Activated T-helper 9 cell treated with anti-CD3 and anti-CD28 coated beads, Interleukin-2, amount 50 U/mL, for 16 hours (primary cell): ENCODE measurements around the gene DUOX2.
"Not testable (repeated sequence)": the region's sequence is repeated elsewhere in the genome, so short reads cannot be mapped to it uniquely, and the experiment has no call there.

Experiments used
- DNase-seq: peaks from one replicate; pipeline ENCODE4 v3.0.0-alpha.2; 2020; ENCODE audit warnings: low read depth

The DUOX2 gene

DNA sequence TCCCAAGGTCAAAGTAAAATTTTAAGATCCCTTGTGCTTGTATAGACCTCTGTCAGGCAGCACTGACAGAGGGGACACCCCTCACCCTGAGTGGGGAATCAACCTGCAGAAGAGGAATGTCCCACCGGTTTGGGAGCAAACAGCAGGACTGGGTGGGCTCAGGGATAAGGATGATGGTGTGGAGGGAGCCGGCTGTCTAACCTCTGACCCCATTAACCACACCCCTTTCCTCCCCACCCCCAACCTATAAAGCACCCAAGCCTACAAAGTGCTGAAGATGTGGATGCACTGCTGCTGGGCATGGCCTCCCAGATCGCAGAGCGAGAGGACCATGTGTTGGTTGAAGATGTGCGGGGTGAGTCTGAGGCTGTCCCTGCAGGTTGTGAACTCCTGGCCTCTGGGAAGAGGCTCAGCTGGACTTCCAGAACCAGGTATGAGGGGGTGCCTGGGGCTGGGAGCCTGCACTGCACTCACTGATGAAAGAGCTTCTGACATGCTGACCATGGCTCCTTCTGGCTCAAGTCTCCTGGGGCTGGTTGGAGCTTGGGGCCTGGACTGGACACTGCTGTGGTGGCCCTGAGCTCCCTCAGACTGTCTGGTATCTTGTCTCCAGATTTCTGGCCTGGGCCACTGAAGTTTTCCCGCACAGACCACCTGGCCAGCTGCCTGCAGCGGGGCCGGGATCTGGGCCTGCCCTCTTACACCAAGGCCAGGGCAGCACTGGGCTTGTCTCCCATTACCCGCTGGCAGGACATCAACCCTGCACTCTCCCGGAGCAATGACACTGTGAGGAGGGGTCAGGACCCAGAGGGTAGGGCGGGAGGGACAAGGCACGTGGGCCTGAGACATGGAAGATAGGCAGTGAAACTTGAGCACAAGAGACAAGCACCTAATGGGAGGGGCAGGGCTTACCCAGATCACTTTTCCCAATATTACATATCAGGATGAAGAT is 25.1 kb upstream of the DUOX2 start:
- DNase-seq = no peak

DNA sequence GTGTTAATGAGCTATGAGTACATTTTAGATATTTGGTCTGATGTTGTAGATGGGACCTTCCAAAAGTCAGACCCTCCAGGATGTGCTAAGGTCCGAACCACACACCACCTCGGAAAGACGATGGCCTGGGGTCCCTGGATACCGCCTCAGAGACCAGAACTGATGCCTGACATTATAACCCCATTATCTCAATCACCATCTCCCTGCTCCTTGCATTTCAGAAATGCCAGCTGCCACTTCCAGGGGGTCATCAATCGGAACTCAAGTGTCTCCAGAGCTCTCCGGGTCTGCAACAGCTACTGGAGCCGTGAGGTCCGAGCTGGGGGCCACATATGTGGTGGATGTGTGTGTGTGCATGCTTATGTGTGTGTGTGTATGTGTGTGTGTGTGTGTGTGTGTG is 23.7 kb upstream of the DUOX2 start:
- no peak for DNase-seq

DNA sequence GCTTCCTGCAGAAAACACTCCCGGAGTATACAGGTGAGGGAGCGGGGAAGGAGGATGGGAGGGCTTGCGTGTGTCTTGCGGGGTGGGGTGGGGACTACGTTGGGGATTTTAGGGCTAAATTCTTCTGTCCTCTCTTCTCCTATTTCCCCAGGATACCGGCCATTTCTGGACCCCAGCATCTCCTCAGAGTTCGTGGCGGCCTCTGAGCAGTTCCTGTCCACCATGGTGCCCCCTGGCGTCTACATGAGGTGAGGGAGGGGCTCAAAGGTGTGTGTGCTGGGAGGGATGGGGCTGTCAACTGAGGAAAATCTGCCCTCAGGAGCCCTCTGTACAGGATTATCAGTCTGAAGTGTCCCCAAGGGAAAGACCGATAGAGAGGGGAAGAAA is 22.4 kb upstream of the DUOX2 start:
- no peak for DNase-seq

DNA sequence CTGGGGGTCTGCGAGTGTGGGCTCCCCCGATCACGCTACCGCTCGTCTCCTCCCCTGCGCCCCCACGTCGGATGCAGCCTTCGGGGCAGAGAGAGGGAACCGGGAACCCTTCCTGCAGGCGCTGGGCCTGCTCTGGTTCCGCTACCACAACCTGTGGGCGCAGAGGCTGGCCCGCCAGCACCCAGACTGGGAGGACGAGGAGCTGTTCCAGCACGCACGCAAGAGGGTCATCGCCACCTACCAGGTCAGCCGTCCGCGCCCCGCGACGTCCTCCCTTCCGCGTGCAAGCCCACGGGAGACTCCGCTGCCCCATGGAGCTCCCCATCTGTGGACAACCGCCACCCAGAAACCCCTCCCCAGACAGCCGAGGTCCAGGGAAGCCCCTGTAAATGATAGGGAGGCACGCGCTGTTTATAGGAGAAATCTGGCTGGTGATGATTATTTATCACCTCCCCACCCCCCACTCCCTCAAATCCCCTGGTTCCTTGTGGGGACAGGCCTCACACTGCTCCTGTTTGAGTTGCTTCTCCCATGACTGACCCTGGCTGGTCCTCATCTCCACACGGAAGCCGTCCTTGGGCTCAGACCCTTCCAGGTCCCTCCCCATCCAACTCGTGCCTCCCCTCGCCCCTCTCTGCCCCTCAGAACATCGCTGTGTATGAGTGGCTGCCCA is 21.9 kb upstream of the DUOX2 start:
- DNase-seq = not testable (repeated sequence)

DNA sequence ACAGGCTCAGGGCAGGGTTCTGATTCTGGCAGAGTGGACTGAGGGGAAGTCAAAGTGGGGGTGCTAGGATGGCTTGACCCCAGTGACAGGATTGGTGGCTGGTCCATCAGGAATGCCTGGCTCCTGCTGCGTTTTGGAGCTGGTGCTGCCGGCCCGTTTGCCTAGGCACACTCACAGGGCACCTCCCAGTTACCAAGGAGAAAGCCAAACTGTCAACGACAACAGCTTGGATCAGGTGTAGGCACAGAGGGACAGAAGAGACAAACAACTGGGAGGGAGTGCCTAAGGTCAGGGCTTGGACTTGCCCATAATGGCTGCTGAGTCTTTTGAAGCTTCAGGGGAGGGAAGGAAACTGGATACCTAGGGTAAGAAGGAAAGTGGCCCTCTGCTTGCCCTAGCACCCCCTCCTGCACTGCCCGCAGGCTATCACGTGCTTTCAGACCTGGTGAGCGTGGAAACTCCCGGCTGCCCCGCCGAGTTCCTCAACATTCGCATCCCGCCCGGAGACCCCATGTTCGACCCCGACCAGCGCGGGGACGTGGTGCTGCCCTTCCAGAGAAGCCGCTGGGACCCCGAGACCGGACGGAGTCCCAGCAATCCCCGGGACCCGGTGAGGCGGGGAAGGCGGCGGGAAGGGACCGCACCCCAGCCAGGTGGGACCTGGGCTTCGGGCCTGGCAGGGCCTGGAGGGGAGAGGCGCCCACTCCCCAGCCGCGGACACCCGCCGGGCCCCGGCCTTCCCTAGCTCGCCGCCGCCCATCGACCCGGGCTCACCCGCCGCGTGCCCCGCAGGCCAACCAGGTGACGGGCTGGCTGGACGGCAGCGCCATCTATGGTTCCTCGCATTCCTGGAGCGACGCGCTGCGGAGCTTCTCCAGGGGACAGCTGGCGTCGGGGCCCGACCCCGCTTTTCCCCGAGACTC is 21.0 kb upstream of the DUOX2 start:
- DNase-seq = no peak

DNA sequence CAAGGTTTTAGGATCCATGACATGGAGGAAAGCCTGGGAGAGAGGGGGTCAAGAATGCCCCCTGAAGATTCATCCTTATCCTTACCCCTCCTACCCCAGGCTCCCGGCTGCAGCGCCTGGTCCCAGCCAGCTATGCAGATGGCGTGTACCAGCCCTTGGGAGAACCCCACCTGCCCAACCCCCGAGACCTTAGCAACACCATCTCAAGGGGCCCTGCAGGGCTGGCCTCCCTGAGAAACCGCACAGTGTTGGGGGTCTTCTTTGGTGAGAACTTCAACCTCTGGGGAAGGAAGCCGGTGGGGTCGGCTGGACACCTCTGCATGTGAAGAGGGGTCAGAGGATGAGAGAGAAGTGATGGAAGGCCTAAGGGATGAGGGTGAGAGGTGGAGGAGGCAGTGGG is 20.1 kb upstream of the DUOX2 start:
- DNase-seq = no peak

DNA sequence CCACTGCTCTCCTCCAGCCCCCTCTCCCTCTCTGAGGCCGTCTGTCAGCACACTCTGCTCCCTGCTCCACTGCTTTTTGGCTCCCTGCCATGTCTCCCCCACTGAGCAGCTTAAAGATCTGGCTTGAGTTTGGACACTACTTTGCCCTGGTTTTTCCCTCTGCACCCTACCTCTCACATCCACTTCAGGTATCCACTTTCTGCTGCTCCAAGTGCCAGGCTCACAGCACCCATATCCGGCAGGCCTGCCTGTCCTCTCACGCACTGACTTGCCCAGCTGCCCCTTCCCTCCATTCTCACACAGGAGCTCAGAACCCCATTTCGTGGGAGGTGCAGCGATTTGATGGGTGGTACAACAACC is 19.6 kb upstream of the DUOX2 start:
- DNase-seq = no peak

DNA sequence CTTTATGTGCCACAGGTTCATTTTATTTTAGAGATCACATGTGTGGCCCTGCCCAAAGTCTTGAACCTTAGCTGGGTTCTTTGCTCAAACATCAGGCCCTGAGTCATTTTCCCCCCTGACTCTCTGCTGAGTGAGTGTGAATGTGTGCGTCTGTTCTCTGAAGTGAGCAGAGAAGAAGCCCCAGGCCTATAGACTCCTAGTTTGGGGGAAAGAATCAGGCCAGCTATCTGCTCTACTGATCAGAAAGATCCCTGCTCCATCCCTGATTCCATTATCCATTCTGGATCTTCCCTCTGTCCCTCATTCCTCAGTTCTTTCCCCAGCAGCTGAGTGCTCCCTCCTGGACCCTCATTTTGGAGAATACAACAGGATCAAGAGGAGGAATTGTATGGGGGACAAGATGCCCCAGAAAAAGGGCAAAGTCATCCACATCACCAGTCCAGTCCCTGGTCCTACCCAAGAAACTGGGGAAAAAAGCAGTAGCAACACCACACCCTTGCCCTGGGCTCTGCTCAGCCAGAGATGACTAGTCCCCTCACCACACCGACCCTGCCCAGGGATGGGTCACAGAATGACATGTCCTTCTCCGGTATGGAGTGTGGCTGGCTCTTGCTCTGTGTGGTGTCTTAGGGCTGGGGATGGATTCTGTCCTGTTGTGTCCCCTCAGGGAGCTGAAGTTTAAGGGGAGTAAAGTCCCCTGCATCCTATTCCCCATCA is 19.0 kb upstream of the DUOX2 start:
- DNase-seq = no peak

DNA sequence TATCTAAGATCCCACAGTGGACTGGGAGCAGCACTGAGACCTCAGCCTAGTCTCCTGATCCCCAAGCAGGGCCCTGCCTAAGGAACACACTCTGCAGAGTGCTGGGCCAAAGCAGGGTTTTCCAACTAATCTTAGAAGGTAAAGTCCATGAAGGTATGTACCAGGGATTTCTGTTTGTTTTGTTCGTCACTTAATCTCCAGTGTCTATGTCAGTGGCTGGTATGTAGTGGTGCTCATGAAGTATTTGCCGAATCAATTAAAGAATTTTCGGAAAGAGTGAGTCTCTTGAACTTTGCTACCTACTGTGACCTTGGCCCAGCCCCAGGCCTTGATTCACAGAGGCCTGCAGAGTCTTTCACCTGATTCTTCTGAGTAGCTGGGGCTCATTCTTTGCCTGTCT is 17.5 kb upstream of the DUOX2 start:
- no peak for DNase-seq

DNA sequence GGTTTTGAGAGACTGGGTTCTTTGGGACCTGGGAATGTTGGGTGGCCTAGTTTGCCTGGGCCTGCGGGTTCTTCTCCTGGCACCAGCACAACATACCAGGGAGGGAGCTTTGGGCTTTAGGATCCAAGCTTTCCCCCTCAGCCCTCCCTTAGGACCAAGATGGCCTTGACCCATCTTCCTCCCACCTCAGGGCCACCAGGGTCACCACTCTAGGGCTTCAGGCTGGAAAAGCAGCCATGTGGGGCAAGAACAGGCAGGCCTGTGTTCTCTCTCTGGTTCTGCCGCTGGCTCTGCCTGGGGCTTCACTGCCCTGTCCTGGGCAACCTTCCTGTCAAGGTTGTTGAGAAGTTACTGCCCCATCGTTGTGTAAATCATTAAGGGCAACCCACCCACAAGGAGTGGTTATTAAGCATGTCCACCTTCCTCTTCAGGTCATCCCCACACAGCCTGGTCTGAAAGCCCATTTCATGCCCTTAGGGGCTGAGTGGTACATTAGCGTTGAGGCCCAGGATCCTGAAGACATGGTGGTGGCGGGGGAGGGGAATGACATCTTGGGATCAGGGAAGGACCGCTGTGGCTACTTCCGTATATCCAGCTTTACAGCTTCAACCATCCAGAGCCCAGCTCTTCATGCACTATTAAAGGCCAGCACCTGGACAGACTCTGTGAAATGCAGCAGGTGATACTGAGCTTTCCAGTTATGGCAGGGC is 16.5 kb upstream of the DUOX2 start:
- no peak for DNase-seq

DNA sequence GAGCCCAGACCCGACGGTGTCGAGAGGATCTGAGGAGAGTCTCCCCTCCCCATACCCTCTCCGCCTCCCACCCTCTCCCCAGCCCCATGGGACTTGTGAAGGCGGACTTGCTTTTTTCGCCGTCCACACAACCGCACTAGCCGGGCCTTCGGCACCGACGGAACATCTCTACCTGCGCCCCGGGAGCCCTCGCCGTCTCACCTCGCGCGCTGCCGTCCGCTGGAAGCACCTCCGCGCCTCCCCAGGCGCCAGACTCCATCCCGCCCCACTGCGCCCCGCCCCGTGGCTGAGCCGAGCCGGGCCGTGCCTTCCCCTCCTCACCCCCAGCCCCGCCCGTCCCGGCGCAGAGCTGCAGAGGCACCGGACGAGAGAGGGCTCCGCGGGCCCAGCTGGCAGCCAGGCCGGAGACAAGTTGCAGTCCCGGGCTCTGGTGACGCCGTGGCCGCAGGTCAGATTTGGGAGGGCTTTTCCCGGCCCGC is 15.7 kb upstream of the DUOX2 start, which contains the start of the genes DUOX1 and DUOXA1:
DUOX1 (plus strand) TSS at position 344 of the 479 bp plus-strand sequence. CDS start 1,973 bp downstream, outside the sequence.
DUOXA1 (minus strand) TSS at position 229 of the 479 bp plus-strand sequence. CDS start 6,865 bp downstream, outside the sequence.
- no peak for DNase-seq

DNA sequence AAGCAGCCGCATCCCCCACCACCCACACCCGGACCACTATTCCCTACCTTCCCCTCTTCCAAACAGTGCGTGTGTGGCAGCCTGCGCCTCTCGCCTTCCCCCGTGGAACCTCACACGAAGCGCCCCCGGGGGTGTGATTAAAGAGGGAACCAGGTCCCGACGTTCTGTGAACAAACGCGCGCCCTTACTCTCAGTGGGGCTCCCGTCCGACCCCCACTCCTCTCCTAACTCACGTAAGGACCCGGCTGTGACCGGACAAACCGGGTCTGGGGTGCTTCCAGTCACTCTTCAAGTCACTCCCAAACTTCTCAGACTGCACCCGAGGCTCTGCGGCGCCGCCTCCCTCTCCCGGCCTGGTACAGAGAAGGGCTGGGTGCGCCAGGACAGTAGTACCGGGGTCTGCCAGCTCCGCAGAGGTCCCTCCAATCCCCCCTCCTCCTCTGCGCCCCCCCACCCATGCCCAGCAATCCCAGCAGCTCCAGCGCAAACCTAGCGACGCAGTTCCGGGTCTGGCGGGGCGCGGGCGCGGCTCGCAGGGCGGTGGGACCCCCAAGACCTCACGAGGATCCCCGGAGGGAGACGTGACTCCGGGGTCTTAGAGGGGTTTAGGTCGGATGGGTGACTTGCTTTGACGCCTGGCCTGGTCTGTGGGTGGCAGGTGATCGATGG is 15.1 kb upstream of the DUOX2 start:
- DNase-seq = no peak

DNA sequence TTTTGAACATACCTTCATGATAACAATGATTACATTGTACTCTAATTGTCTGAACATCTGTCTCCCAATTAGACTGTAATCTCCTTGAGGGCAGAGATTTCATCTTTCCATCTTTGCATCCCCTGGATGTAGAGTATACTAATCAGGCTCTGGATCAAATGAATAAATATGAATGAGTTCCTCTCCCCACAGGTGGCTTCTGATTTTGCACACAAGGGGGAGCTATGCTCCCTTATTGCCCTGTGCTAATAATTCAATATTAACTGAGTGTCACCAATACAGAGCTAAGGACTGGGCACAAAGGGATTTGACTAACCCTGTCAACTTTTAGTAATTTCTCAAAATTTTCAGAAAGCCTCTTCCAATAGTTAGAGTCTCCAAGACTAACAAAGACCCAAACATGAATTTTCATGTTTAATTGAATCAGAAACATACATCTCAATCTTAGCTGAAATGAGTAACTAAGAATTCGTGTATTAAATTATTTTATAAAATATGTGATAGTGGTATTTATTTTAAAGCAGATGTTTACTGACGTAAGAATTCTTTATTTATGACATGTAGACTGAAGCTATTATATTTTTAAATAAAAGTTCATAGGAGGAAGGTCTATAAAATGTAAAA is 12.7 kb upstream of the DUOX2 start:
- no peak for DNase-seq

DNA sequence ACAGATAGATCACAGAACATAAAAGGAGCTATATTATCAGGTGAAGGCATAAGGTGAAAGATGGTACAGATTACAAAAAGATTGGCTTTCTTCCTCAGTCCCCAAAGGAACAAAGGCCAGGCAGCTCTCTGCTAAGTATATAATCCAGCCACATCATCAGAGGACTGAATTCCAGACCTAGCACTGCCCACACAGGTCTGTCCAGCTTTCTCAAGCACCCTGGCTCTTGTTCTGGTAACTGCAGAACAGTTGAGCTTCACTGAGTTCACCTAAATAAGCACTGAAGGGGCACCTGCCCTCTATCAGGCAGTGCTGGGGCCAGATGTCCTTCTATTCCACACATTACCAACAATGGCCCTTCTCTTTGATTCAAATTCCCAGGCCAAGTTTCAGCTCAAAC is 9.4 kb upstream of the DUOX2 start:
- no peak for DNase-seq

DNA sequence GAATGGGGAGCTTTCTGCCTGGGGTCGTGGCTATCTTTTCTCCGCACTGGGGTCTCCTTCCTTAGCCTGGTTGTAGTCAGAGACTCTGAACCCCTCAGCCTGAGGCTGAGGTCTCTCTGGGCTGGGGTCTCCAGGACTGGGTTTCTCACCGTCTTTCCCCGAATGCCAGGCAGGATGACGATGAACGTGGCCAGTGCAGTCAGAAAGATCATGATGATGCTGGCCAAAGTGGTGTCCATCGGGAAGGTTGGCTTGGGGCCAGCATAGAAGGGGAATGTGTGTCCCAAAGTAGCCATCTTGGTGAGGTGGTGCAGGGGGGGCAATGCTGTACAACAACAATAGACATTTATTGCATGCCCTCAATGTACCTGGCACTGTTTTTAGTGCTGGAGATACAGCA is 8.7 kb upstream of the DUOX2 start:
- no peak for DNase-seq

DNA sequence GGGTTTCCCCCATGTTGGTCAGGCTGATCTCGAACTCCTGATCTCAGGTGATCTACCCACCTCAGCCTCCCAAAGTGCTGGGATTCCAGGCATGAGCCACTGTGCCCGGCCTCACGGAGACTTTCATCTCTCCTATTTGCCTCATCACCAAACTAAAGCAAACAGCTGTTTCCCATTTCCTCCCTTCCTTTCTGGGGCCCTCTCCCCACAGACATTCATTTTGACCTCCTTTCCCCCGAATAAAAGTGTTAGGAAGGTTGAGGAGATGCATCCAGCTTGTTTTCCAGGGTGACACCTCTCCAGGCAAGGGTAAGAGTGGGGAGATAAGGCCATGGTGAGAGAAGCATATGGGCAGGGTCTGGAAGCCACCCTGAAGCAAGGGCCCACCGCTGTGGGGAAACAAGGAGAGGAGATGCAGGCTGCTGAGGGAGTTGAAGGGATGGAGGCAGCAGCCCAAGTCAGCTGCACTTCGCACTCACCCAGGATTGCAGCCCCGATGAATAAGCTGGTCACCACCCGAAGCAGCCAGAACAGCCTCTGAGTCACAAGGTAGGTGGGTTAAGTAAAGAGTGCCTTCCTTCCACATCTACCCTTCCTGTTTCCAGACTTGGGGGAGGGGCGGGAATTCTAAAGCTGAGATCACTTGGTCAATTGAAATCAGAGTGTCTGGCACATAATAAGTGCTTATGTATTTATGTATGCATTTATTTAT is 7.9 kb upstream of the DUOX2 start:
- no peak for DNase-seq

DNA sequence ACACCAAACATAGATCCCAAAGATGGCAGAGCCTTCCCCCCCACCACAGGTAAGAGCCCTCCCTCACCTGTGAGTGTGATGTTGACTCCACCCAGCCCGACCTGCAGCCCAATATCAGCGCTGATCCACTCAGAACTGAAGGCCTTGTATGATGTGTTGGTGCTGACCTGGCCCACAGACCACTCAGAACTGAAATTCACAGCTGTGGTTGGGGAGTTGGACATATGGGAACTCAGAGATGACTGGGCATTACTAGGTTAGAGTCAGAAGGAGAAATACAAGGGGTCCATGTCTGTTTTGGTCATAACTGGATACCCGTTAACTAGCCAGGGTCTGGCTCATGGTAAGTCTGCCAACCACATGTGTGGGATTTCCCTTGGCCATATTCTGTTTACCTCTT is 7.0 kb upstream of the DUOX2 start:
- no peak for DNase-seq

DNA sequence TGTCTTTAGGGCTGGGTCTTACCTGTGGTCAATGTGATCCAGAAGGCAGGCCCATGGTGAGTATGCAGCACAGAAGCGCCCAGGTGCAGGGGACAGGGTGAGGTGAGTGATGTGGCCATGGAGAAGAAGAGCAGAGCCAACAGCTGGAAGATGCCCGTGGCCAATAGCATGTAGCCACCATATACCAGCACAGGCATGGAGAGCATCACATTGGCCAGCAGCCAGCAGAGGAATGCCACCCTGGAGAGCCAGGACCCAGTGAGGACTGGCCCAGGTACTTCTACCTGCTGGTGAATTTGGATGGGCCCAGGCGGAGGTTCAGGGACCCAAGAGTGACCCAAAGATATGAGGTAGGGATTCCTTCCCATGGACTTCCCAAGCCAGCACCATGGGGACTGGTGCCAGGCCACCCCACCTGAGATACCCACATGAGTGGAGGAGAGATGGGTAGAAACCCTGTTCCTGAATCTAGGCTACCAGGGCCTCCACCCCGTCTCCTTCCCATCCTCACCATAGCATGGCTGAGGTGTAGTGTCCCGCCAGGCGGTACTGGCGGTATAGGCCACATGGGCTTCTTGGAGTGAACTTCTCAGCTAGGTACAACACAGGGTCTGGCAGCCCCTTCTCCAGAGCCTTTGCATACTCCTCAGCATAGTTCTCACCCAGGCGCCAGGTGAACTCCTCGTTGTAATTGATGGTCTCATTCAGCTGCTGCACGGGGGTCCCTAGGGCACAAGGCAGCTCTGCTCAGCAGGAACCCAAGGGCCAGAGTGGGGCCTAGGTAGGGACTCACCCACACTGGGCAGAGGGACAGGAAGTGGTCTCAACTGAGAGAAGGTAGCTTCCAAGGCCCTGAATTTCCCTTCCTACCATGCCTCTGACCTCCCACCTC is 6.4 kb upstream of the DUOX2 start:
- DNase-seq = no peak
